ENCODE data around the gene WSCD2.
A peak's percentile ranks its signal among the peaks of the same experiment; 100 is the strongest.

Gene WSCD2

GRCh38 chr12:108297895-108298760, 169.0 kb downstream of the WSCD2 start:
- no peak overlapping the region for H3K27ac Mint-ChIP-seq
- no peaks in the 10 kb centered on the region for H3K36me3 Mint-ChIP-seq (ENCODE audit: low read depth)
- H3K4me3 Mint-ChIP-seq = no peak overlapping the region
- H3K27me3 Mint-ChIP-seq = no peaks in the 10 kb centered on the region
- peaks cover 11% of the 10 kb centered on the region for H3K4me1 Mint-ChIP-seq
- peak; percentile 69 for ATAC-seq
- no peak for DNase-seq
- peaks cover 5% of the 10 kb centered on the region for H3K9me3 Mint-ChIP-seq

- DNase-seq (no peak), ATAC-seq (no peak)
- H3K27ac Mint-ChIP-seq = no peak overlapping the region
- no peak overlapping the region for H3K4me3 Mint-ChIP-seq
- no peaks in the 10 kb centered on the region for H3K36me3 Mint-ChIP-seq (ENCODE audit: low read depth)
- no peaks in the 10 kb centered on the region for H3K27me3 Mint-ChIP-seq
- peaks cover 5% of the 10 kb centered on the region for H3K9me3 Mint-ChIP-seq
- peaks cover 11% of the 10 kb centered on the region for H3K4me1 Mint-ChIP-seq
These were observed 169.7 kb downstream of the WSCD2 start for GRCh38 chr12:108298761-108299275.

GRCh38 chr12:108299516-108299915, 170.4 kb downstream of the WSCD2 start:
- ATAC-seq = no peak
- DNase-seq = no peak
- no peak overlapping the region for H3K4me3 Mint-ChIP-seq
- no peaks in the 10 kb centered on the region for H3K36me3 Mint-ChIP-seq (ENCODE audit: low read depth)
- H3K27ac Mint-ChIP-seq = no peak overlapping the region
- H3K4me1 Mint-ChIP-seq = peaks cover 11% of the 10 kb centered on the region
- peaks cover 3% of the 10 kb centered on the region for H3K27me3 Mint-ChIP-seq
- H3K9me3 Mint-ChIP-seq = peaks cover 5% of the 10 kb centered on the region

All from activated naive CD8-positive, alpha-beta T cell treated with anti-CD3 and anti-CD28 coated beads, Interleukin-2, amount 50 U/mL, for 24 hours (primary cell).